GM18502 (cell line): Measurements from ENCODE around the gene PITPNC1.
"Not testable (repeated sequence)": the region's sequence is repeated elsewhere in the genome, so short reads cannot be mapped to it uniquely, and the experiment has no call there.

Source experiments
- ATAC-seq: cut with Tn5 transposase; IDR thresholded peaks from one replicate; pipeline ENCODE4 v1.9.1; 2021; ENCODE audit warnings: mild to moderate bottlenecking; ENCODE audit not compliant: unreplicated experiment, poor library complexity

PITPNC1 gene

GRCh38 chr17:67632141-67632540, 255.1 kb downstream of the PITPNC1 start:
- ATAC-seq, result no peak

GRCh38 chr17:67633751-67634211, 256.7 kb downstream of the PITPNC1 start:
- no peak for ATAC-seq

DNA sequence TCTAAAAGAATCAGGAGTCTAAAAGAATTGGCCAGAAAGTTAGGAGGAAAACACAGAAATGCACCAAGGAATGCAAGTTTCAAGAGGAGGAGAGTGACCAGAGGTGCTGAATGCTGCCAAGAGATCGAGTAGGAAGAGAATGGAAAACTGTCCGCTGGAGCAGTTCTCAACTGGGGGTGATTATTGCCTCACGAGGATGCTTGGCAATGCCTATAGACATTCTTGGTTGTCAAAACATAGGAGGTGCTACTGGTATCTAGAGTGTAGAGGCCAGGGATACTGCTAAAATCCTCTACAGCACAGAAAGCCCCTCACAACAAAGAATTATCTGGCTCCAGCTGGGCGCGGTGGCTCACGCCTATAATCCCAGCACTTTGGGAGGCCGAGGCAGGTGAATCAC, 258.6 kb downstream of the PITPNC1 start:
- no peak for ATAC-seq

GRCh38 chr17:67636312-67636711, 259.2 kb downstream of the PITPNC1 start:
- ATAC-seq, result no peak

DNA sequence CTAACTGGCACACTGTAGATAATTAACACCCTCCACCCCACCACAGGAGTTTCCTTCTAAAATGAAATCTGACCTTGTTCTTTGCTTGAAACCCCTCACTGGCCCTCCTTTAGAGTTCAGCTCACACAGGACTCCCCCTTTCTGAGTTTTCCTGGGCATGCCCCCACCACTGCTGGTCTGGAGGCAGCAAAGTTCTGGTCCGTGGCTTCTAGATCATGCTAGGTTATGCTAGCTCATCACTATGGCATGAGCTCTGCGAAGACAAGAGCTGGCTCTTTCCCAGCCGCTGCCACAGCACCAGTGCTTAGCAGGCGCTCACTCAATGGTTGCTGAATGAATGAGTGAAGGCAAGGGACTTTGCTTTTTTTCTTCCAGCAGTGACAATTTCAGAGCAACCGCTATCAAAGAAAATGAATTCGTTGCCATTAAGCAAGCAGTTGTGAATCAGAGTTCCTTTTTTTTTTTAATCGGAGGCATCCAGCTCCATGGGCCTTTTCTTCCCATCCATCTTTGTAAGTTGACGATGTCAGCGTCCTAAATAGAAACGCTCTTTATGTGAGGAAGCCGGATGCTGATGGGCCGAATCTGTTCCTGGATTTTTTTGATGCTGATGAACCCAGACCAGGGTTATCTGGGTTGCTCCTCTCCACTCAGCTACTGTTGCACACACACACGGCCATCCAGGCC, 259.9 kb downstream of the PITPNC1 start:
- no peak for ATAC-seq

GRCh38 chr17:67637901-67638641, 261.0 kb downstream of the PITPNC1 start:
- no peak for ATAC-seq

- no peak for ATAC-seq
Observed at GRCh38 chr17:67638871-67639270, 261.8 kb downstream of the PITPNC1 start.

- ATAC-seq, result no peak
Observed at GRCh38 chr17:67639555-67639954, 262.5 kb downstream of the PITPNC1 start.

DNA sequence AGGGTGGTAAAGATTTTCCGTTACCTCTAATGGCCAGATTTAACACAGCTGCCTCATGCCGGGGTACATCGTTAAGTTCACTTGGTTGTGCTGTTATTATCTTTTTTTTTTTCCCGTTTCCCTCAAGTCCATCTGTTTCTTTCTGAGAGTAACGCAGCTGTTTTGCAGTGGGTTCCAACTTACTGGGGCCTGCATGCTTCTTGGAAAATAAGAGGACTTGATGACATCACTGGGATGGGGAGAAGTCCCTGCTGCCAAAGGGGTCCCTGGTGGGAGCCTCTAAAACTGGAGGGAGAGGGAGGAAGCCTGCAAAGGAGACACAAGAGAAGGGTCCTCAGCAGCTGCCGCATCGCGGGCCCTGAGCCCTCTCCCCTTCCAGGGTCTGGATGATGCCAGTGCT, 262.9 kb downstream of the PITPNC1 start:
- no peak for ATAC-seq

DNA sequence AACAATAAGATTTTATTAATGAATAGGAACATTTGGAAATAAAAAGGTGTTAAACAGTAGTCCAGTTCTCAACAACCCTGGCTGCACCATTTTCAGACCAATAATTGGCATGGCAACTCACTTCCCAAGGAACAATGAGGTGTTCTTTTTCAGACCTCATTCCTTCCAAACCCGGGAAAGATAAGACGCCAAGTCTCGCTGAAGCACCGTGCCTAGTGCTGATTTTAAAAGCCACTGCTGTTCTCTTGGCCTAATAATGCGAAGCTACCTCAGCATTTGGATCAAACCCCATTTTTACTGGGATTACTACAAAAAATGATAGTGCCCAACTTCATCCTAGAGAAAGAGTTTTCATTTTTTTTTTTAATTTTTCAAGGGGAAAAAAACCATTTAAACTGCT, 265.4 kb downstream of the PITPNC1 start:
- no peak for ATAC-seq

- ATAC-seq, result no peak
Observed at GRCh38 chr17:67644061-67644460, 267.0 kb downstream of the PITPNC1 start.

DNA sequence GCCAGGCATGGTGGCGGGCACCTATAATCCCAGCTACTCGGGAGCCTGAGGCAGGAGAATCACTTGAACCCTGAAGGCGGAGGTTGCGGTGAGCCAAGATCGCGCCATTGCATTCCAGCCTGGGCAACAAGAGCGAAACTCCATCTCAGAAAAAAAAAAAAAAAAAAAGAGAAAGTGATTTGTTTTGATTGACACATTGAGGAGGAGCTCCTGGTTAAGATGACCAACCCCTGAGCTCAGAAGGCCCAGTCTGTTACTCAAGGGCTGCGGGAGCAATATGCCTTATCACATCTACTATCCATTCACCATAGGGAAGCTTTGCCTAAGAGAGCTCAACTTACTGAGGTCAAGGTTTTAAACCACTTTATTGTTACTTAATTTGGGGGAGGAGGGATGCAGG, 268.1 kb downstream of the PITPNC1 start:
- not testable (repeated sequence) for ATAC-seq

GRCh38 chr17:67646472-67646871, 269.4 kb downstream of the PITPNC1 start:
- no peak for ATAC-seq

DNA sequence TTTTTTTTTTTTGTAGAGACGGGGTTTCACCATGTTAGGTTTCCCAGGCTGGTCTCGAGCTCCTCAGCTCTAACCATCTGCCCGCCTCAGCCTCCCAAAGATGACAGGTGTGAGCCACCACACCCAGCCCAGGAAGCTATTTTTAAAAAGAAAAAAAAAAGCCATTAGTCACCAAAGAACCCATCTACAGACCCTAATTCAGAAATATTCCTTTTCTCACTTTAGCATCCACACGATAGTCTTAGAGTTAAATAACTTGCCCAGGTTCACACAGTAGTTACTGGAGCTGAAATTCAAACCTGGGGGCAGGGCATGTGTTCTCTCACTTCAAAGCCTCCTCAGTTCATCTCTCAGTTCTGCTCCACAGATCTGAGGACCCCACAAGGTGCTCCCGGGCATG, 270.4 kb downstream of the PITPNC1 start:
- ATAC-seq, result no peak

DNA sequence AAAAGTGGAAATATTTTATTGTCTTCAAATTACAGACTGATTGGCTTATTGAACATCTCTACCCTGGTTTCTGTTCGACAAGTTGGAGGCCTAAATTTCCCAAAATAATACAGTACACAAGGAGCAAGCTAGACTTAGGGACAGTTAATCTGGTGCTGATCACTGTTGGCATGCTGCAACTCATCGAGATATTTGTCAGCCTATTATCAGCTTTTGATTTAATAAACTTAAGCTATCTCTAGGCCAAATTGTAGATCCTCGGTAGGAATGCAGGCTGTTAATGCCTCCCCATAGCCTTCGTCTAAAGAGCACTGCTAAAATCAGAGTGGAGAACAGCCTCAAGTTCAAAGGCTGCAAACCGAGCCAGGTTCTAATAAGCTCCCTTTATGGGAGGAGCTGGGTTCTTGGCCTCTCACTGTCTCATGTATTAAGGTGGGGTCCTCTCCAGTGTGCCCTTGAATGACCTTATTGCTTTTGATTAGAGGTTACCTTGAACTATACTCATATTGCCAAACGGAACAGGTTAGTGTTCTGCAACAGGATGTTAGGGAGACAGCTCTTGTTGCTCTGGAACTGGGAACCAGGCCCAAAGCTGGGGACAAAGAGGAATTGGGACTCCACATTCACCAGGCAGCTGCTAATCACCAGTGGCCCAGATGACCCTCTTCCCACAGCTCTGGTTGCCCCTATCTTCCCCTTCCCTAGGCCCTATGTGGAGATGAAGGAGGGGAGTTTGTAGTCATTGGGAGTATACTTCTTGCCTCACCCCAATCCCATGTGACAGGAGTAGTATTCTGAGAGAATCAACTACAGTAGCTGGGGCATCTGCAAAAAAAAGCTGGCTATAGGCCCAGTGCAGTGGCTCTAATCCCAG, 271.2 kb downstream of the PITPNC1 start:
- no peak for ATAC-seq

- ATAC-seq, result not testable (repeated sequence)
Observed at GRCh38 chr17:67648906-67649295, 271.8 kb downstream of the PITPNC1 start.

GRCh38 chr17:67649891-67650290, 272.8 kb downstream of the PITPNC1 start:
- ATAC-seq, result no peak

DNA sequence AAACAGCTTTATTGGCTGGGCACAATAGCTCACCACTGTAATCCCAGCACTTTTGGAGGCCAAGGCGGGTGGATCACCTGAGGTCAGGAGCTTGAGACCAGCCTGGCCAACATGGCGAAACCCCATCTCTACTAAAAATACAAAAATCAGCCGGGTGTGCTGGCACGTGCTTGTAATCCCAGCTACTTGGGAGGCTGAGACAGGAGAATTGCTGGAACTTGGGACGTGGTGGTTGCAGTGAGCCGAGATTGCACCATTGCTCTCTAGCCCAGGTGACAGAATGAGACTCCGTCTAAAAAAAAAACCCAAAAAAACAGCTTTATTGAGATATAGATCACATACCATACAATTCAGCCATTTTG, 274.1 kb downstream of the PITPNC1 start:
- ATAC-seq, result not testable (repeated sequence)

- no peak for ATAC-seq
Observed at GRCh38 chr17:67652433-67652832, 275.4 kb downstream of the PITPNC1 start.

GRCh38 chr17:67655478-67656148, 278.5 kb downstream of the PITPNC1 start:
- ATAC-seq, result no peak
